NCI-H345 treated with DMSO at 0.1 percent for 48 hours (cell line): ENCODE data around the gene ANKK1.

ENCODE experiments used
- DNase-seq: peaks from one replicate; lab custom pipeline; 2025; ENCODE audit not compliant: unreplicated experiment; lab: John Stamatoyannopoulos, UW

ANKK1 gene

GRCh38 chr11:113407163-113407562 is 19.6 kb downstream of the ANKK1 start:
- no peak for DNase-seq

GRCh38 chr11:113408206-113408605 is 20.6 kb downstream of the ANKK1 start:
- no peak for DNase-seq

GRCh38 chr11:113408887-113409286 is 21.3 kb downstream of the ANKK1 start:
- DNase-seq, result no peak

- DNase-seq, result no peak
Observed at GRCh38 chr11:113409526-113409925, 21.9 kb downstream of the ANKK1 start.

GRCh38 chr11:113410414-113411135 is 23.0 kb downstream of the ANKK1 start:
- DNase-seq, result no peak

- peak; percentile 53 for DNase-seq
Observed at GRCh38 chr11:113411536-113411935, 24.0 kb downstream of the ANKK1 start.

- no peak for DNase-seq
Observed at GRCh38 chr11:113412675-113413074, 25.1 kb downstream of the ANKK1 start.

- no peak for DNase-seq
Observed at GRCh38 chr11:113415343-113415742, 27.8 kb downstream of the ANKK1 start.

- no peak for DNase-seq
Observed at GRCh38 chr11:113417428-113417827, 29.8 kb downstream of the ANKK1 start.

- no peak for DNase-seq
Observed at GRCh38 chr11:113419454-113420003, 31.9 kb downstream of the ANKK1 start.

- no peak for DNase-seq
Observed at GRCh38 chr11:113420808-113421207, 33.2 kb downstream of the ANKK1 start.

GRCh38 chr11:113426686-113427085 is 39.1 kb downstream of the ANKK1 start:
- DNase-seq, result no peak

- no peak for DNase-seq
Observed at GRCh38 chr11:113431746-113432145, 44.2 kb downstream of the ANKK1 start.

- no peak for DNase-seq
Observed at GRCh38 chr11:113435190-113435968, 47.8 kb downstream of the ANKK1 start.

- DNase-seq, result no peak
Observed at GRCh38 chr11:113436672-113437252, 49.2 kb downstream of the ANKK1 start.

GRCh38 chr11:113440816-113441215 is 53.2 kb downstream of the ANKK1 start:
- DNase-seq, result no peak

- no peak for DNase-seq
Observed at GRCh38 chr11:113444502-113445123, 57.0 kb downstream of the ANKK1 start.

- no peak for DNase-seq
Observed at GRCh38 chr11:113446112-113446511, 58.5 kb downstream of the ANKK1 start.

- DNase-seq, result peak; percentile 67
Observed at GRCh38 chr11:113446938-113447337, 59.4 kb downstream of the ANKK1 start.

- no peak for DNase-seq
Observed at GRCh38 chr11:113447621-113448315, 60.2 kb downstream of the ANKK1 start.

GRCh38 chr11:113448316-113448677 is 60.7 kb downstream of the ANKK1 start:
- DNase-seq, result no peak
